ENCODE results near the gene GRIPAP1.

Gene GRIPAP1

GRCh38 chrX:48972220-48973164 lies 29.6 kb downstream of the GRIPAP1 start:
- DNase-seq (ENCODE audit: extremely low spot score), result peak; percentile 40
- CTCF ChIA-PET, result interaction anchor here (0.9 to 3.1 kb wide), 7 partner anchors 10 to 336 kb away, joined by 3 to 18 read pairs (median 5); no protein-coding TSS in a partner anchor
- TF ChIP-seq, protein P1, sequence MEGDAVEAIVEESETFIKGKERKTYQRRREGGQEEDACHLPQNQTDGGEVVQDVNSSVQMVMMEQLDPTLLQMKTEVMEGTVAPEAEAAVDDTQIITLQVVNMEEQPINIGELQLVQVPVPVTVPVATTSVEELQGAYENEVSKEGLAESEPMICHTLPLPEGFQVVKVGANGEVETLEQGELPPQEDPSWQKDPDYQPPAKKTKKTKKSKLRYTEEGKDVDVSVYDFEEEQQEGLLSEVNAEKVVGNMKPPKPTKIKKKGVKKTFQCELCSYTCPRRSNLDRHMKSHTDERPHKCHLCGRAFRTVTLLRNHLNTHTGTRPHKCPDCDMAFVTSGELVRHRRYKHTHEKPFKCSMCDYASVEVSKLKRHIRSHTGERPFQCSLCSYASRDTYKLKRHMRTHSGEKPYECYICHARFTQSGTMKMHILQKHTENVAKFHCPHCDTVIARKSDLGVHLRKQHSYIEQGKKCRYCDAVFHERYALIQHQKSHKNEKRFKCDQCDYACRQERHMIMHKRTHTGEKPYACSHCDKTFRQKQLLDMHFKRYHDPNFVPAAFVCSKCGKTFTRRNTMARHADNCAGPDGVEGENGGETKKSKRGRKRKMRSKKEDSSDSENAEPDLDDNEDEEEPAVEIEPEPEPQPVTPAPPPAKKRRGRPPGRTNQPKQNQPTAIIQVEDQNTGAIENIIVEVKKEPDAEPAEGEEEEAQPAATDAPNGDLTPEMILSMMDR (IDR thresholded peaks at IDR 0.05; ENCODE audit: control extremely low read depth, extremely low read depth, low read depth, missing control alignments), result peak; percentile 51
- POLR2A ChIA-PET, result no interaction called here

DNA sequence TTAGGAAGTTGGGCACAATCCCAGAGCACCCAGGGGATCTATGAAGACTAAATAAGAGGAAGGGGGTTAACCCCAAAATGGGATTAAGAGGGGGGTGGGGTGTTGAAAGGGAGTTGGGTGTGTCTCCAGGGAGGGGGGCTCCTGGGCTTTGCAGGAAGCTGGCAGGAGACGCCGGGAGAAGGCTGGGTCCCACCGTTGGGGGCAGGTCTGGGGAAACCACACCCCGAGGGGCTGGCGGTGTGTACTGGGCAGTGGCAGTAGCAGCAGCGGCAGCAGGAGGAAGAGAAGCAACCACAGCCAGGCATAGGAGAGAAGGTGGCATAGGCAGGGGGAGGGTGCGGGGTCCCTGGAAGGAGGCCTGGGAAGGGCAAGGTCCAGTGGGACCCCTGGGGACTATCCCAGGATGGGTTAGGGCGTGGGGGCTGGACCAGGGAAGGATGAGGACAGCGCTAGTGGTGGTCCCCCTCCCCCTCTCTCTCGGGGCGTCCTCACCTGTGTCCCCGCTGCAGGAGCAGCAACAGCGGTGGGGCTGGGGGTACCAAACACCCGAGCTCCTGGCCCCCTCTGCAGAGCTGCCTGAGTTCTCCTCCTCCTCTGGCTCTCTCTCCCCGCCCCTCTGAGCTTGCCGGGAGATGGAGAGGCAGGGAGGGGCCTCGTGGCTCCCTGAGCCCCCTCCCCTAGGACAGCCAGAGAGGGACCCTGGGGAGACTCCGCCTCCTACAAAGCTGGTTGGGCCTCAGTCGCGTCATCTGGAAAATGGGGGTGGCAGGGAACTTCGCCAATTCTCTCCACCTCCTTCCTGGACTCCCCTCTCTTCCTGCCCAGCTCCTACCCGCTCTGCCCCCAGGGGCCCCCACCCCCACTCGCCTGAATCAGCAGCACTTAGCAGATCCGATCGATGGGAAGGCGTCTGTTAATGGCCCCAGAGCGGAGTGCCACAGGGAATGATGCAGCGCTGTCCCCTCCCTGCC lies 30.5 kb downstream of the GRIPAP1 start, which contains the start of gene KCND1:
Gene KCND1 (minus strand): TSS at position 596 of the 971 bp plus-strand sequence. CDS start 1,573 bp downstream, outside the sequence.
- ChIA-PET CTCF (interaction anchor here (0.9 to 3.1 kb wide), 6 partner anchors 11 to 337 kb away, joined by 3 to 18 read pairs (median 6); no protein-coding TSS in a partner anchor), POLR2A (no interaction called here)
- DNase-seq (ENCODE audit: extremely low spot score), result no peak
- TF ChIP-seq, protein P1 (IDR thresholded peaks at IDR 0.05; ENCODE audit: control extremely low read depth, extremely low read depth, low read depth, missing control alignments), result no peak

DNA sequence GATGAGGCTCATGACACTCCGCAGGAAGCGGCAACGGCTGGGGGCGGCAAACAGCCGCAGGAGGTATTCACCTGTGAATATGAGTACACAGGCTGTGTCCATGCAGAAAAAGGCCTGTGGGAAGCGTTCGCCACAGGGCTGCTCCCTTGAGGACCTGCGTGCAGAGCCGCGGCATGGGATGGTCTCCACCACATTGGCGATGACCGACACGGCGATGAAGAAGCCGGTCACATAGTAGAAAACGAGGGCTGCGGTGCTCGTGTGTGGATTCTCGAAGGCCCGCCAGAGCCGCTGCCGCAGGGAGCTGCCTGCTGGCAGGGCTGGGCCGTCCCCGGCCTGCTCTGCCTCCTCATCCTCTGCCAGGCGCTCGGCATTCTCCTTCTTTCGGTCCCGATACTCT lies 32.6 kb downstream of the GRIPAP1 start:
- ChIA-PET POLR2A (no interaction called here), CTCF (interaction anchor here (0.9 to 1.9 kb wide), 2 partner anchors 10 to 16 kb away, joined by 3 to 4 read pairs; no protein-coding TSS in a partner anchor)
- TF ChIP-seq, protein P1 (IDR thresholded peaks at IDR 0.05; ENCODE audit: control extremely low read depth, extremely low read depth, low read depth, missing control alignments), result no peak
- DNase-seq (ENCODE audit: extremely low spot score), result no peak

DNA sequence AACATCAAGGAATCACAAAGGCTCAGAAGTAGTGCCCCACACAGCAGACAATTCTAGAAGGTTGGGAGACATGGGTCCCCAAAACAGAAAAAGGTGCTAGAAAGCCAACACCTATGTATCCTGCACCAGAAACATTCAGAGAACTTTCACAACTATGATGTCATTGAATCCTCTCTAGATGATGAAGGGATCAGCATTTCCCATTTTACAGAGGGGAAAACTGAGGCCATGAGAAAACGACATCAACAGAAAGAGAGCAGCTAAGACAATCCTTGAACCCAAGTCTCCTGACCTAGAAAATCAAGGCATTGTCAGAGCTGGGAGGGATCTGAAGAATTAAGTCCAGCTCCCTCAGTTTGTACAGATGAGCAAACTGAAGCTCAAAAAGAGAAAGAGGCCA lies 33.7 kb downstream of the GRIPAP1 start:
- DNase-seq (ENCODE audit: extremely low spot score), result no peak
- POLR2A ChIA-PET, result no interaction called here
- CTCF ChIA-PET, result interaction anchor here (1.7 to 1.9 kb wide), 2 partner anchors 9 to 77 kb away, joined by 3 to 4 read pairs; no protein-coding TSS in a partner anchor
- TF ChIP-seq, protein P1 (IDR thresholded peaks at IDR 0.05; ENCODE audit: control extremely low read depth, extremely low read depth, low read depth, missing control alignments), result no peak

GRCh38 chrX:48966796-48967579 lies 35.1 kb downstream of the GRIPAP1 start:
- CTCF ChIA-PET, result interaction anchor here (1.3 to 1.7 kb wide), 2 partner anchors 76 to 189 kb away, joined by 3 read pairs; no protein-coding TSS in a partner anchor
- DNase-seq (ENCODE audit: extremely low spot score), result no peak
- POLR2A ChIA-PET, result no interaction called here
- TF ChIP-seq, protein P1 (IDR thresholded peaks at IDR 0.05; ENCODE audit: control extremely low read depth, extremely low read depth, low read depth, missing control alignments), result no peak

Measured in GM10248 (cell line).